OCI-LY7 (cell line): ENCODE results near the gene GRIA4.
"Not testable (repeated sequence)": the region's sequence is repeated elsewhere in the genome, so short reads cannot be mapped to it uniquely, and the experiment has no call there.

Source experiments
- CTCF ChIP-seq: fragments of 200-600 bp; sonication (generic); conservative IDR thresholded peaks from 2 replicates; pipeline ENCODE4 v1.5.1; 2014; ENCODE audit warnings: mild to moderate bottlenecking, antibody characterized with exemption, low read length, moderate library complexity, mixed read lengths
- EZH2phosphoT487 ChIP-seq: fragments of 200-600 bp; sonication (generic); IDR thresholded peaks from 2 replicates; pipeline ENCODE4 v1.6.1; 2018; ENCODE audit warnings: low read depth, borderline replicate concordance, mild to moderate bottlenecking, mixed run types, antibody characterized with exemption, low read length, moderate library complexity, mixed read lengths

- not testable (repeated sequence) for TF ChIP-seq CTCF, EZH2phosphoT487
Observed at GRCh38 chr11:105878927-105879326, 269.1 kb downstream of the GRIA4 start.
